NCI-H748 (cell line): ENCODE results near the gene GALE.
"Not testable (repeated sequence)": the region's sequence is repeated elsewhere in the genome, so short reads cannot be mapped to it uniquely, and the experiment has no call there.

Experiments
- DNase-seq: peaks from one replicate; lab custom pipeline; 2025; ENCODE audit not compliant: unreplicated experiment; lab: John Stamatoyannopoulos, UW

GALE gene

DNA sequence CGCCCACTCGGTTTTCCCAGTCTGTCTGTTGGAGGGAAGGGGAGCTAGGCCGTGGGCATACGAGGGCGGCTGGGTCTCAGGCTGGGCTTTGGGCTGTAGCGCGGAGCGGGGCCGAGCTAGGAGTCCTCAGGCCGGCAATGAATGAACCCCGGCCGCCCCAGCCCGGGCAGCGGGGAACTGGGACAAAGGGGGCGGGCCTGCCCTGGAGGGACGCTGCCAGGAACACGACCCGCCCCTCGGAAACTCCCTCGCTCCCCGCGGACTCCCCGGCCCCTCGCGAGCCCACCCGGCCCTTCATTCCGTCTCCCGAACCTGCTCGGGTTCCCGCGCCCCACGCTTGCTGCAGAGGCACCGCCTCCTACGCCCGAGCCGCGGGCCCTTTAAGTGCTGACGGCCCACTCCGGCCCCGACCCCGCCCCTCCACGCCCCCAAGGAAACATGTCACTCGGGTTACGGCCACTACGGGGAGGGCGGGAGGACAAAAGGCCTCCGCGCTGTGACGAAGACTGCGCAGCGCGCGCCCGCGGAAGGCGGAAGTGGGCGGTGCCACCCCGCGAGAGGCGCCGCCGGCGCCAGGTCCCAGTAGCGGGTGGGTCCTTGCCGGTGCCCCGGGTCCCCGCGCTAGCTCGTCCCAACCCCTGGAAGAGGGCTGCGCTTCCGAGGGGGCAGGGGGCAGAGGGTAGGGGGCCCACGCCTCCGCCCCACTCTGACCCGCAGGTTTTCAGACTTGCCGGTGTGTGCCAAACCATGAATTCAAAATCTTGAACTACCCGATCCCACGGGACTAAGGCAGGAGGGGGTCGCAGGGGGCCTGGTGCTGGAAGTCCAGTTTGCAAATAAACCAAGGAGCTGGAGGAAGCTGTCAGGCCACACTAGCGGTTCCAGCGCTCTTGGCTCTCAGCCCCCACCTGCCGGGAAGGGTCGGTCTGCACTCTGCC lies at the start of gene GALE:
Gene GALE (minus strand): TSS at position 355 of the 938 bp plus-strand sequence. CDS start 1,747 bp downstream, outside the sequence.
- peak; percentile 93 for DNase-seq

- DNase-seq: no peak
Observed at GRCh38 chr1:23848673-23849616, 48.4 kb upstream of the GALE start.

DNA sequence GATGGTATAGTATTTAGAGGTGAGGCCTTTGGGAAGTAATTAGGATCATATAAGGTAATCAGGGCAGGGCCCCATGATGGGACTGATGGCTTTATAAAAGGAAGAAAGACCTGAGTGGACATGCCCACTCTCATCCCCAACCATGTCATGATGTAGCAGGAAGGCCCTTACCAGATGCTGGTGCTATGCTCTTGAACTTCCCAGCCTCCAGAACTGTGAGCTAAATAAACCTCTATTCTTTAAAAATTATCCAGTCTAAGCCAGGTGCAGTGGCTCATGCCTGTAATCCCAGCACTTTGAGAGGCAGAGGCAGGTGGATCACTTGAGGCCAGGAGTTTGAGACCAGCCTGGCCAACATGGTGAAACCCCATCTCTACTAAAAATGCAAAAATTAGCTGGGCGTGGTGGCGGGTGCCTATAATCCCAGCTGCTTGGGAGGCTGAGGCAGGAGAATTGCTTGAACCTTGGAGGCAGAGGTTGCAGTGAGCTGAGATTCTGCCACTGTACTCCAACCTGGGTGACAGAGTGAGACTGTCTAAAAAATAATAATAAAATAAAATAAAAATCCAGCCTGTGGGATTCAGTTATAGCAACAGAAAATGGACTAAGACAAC lies 47.0 kb upstream of the GALE start:
- DNase-seq: not testable (repeated sequence)

GRCh38 chr1:23845163-23845562 lies 44.6 kb upstream of the GALE start:
- DNase-seq: no peak

DNA sequence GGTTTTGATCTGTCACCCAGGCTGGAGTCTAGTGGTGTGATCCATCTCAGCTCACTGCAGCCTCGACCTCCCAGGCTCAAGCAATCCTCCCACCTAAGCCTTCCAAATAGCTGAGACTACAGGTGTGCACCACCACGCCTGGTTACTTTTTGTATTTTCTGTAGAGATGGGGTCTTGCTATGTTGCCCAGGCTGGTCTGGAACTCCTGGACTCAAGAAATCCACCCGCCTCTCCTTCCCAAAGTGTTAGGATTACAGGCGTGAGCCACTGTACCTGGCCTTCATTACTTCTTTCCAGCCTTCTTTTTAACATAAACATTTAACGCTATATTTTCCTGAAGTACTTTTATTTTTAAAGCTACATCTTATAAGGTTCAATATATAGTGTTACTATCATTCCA lies 43.1 kb upstream of the GALE start:
- DNase-seq: no peak

GRCh38 chr1:23838401-23838866 lies 37.9 kb upstream of the GALE start:
- DNase-seq: peak; percentile 50

DNA sequence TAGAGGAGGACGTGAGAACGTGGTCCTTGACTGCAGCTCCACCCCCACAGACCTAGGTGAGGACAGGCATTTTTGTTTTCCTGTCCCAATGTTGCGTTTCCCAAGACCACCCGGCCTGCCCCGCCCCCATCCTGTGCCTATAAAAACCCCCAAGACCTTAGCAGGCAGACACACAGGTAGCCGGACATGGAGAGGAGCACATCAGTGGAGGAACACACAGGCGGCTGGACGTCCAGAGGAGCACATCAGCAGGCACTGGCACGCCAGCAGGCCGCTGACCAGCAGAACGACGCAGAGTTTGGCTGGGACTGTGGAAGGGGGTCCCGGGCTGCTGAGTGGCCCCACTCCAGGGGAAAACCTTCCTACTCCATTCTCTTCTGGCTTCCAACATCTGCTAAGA lies 37.4 kb upstream of the GALE start:
- DNase-seq: no peak

- DNase-seq: no peak
Observed at GRCh38 chr1:23836037-23836436, 35.5 kb upstream of the GALE start.

- not testable (repeated sequence) for DNase-seq
Observed at GRCh38 chr1:23834156-23834555, 33.6 kb upstream of the GALE start.

- DNase-seq: no peak
Observed at GRCh38 chr1:23827717-23828116, 27.2 kb upstream of the GALE start.

DNA sequence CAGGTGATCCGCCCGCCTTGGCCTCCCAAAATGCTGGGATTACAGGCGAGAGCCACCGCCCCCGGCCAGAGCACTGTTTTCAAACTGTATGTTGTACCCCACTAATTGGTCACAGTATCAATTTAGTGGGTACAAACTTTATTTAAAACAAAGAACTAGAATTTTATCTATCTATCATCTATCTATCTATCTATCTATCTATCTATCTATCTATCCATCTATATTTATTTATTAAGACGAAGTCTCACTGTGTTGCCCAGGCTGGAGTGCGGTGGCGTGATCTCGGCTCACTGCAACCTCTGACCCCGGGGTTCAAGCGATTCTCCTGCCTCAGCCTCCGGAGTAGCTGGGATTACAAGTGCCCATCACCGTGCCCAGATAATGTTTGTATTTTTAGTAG lies 26.0 kb upstream of the GALE start:
- not testable (repeated sequence) for DNase-seq

DNA sequence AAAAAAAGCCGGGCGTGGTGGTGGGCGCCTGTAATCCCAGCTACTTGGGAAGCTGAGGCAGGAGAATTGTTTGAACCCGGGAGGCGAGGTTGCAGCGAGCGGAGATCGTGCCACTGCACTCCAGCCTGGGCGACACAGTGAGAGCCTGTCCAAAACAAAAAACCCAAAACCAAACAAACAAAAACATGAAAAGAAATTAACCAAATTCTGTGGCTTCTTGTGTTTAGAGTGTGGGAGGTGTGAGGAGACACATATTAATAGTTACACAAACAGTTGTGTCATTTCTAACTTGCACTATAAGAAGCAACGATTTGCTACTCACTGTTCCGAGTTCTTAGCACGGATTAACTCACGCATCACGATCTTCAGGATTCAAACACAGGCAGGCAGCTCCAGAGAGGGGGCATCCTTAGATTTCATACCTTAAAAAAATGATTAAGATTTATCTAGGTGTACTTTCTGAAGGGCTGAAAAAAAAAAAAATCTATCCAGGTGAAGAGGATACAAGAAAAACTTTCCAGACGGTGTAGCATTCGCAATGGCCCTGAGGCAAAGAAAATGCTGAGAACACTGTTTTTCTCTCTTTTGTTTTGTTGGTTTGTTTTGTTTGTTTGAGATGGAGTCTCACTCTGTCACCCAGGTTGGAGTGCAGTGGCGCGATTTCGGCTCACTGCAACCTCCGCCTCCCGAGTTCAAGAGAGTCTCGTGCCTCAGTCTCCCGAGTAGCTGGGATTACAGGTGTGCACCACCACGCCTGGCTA lies 25.4 kb upstream of the GALE start:
- DNase-seq: no peak

GRCh38 chr1:23825076-23825761 lies 24.7 kb upstream of the GALE start, which contains the start of gene HMGCL:
Gene HMGCL (minus strand): TSS chr1:23825429. CDS start chr1:23825415, 14 bp downstream.
- peak; percentile 89 for DNase-seq

- DNase-seq: no peak
Observed at GRCh38 chr1:23824711-23825075, 24.1 kb upstream of the GALE start.

GRCh38 chr1:23823767-23824166 lies 23.2 kb upstream of the GALE start:
- no peak for DNase-seq

- no peak for DNase-seq
Observed at GRCh38 chr1:23817633-23818032, 17.1 kb upstream of the GALE start.

DNA sequence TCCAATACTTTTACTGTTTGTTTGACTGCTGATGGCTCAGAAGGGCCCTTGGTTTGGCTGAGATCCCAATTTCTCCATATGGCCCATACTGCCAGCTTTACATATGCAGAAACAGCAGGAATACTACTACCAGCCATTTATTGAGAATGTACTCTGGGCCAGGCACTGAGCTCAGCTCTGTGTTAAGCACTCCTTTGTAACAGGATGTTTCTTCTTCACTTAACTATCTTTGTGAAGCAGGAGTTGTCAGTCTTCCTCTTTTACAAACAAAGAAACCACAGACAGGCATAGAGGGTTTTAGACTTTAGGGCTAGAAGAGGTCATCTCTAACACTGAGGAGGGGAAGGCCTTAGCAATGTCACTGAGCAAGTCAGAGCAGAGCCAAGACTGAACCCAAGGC lies 16.4 kb upstream of the GALE start:
- DNase-seq: no peak

- DNase-seq: no peak
Observed at GRCh38 chr1:23816361-23816760, 15.8 kb upstream of the GALE start.

DNA sequence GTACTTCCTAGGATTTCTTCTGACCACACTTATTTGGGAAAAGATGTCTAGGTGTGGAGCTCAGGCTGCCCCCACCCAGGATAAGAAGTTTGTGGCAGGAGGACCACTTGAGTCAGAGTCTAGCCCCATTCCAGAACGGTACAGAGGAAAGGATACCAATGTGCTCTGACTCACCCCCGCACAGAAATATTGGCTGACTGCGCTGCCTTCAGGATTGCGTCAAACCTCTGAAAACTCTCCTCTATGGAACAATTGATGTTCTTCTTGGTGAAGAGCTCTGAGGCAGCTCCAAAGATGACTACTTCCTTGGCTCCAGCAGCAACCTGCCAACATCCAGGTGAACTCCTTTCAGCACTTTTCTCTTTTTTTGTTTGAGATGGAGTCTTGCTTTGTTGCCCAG lies 13.5 kb upstream of the GALE start:
- DNase-seq: no peak
